Endothelial cell of umbilical vein (primary cell): ENCODE results near the gene THSD4. TPM values are rescaled to one million over a fixed set of nuclear protein-coding genes. Genes with fewer than 3 reads are reported as not detected.

Source experiments
- BruUV-seq: library from RNA; stranded (reverse); fragments of 400-500 nt; replicated peaks from 2 replicates; lab custom pipeline; 2021; lab: Mats Ljungman, UMichigan
- CTCF ChIA-PET: fragments of 300-600, 350-600 bp; sonication (Branson Sonifier 250); formaldehyde crosslinking; loops from one replicate; lab custom pipeline; 2021; ENCODE audit warnings: antibody characterized with exemption, inconsistent platforms; lab: Charles Lee
- POLR2A ChIA-PET: fragments of 300-600, 350-600 bp; sonication (Branson Sonifier 250); formaldehyde crosslinking; loops from one replicate; lab custom pipeline; 2021; ENCODE audit warnings: antibody characterized with exemption, inconsistent platforms; lab: Charles Lee
- DNase-seq: peaks from one replicate; pipeline ENCODE4 v3.0.0-alpha.2; 2011; ENCODE audit warnings: low read depth, low spot score
- FAIRE-seq: peaks from 2 replicates; lab custom pipeline; 2011; peaks lifted over from hg19 to GRCh38; lab: Jason Lieb, UNC
- H2AFZ ChIP-seq: 2 replicates; pipeline ENCODE4 v1.6.0; 2012; ENCODE audit warnings: low read depth, low read length, control low read depth, inconsistent platforms
- H3K27ac ChIP-seq: 2 replicates; pipeline ENCODE4 v1.5.1; 2011; ENCODE audit warnings: low read depth, mild to moderate bottlenecking, control low read depth, low read length, moderate library complexity; ENCODE audit not compliant: insufficient read depth
- H3K27me3 ChIP-seq, 2 experiments: 2 replicates each; pipeline versions ENCODE4 v1.6.0 to v1.6.1; 2011; ENCODE audit warnings: low read length in 2 of 2, mixed read lengths in 1 of 2; ENCODE audit not compliant: control insufficient read depth in 2 of 2, insufficient read depth in 2 of 2
- H3K36me3 ChIP-seq, 2 experiments: 2 replicates in 1 of 2; 3 replicates in 1 of 2; pipeline ENCODE4 v1.5.1; 2011; ENCODE audit warnings: low read length in 2 of 2, mild to moderate bottlenecking in 1 of 2, moderate library complexity in 1 of 2; ENCODE audit not compliant: control insufficient read depth in 2 of 2, insufficient read depth in 2 of 2; ENCODE audit errors: extremely low read depth in 1 of 2
- H3K4me1 ChIP-seq: 3 replicates; pipeline ENCODE4 v1.5.1; 2011; ENCODE audit warnings: mild to moderate bottlenecking, low read length; ENCODE audit not compliant: control insufficient read depth, insufficient read depth; ENCODE audit errors: extremely low read depth
- H3K4me2 ChIP-seq: 2 replicates; pipeline ENCODE4 v1.6.1; 2011; ENCODE audit warnings: low read length, control low read depth, mixed read lengths; ENCODE audit not compliant: insufficient read depth
- H3K4me3 ChIP-seq, 3 experiments: fragments of 200-600 bp in 1 of 3; sonication (generic), shearing (Covaris generic) in 1 of 3; replicated peaks in 1 of 3; 2 replicates each; pipeline ENCODE4 v1.5.1; 2011 to 2016; ENCODE audit warnings: control low read depth in 3 of 3, low read length in 3 of 3, mild to moderate bottlenecking in 2 of 3, inconsistent platforms in 1 of 3, low read depth in 1 of 3, moderate library complexity in 1 of 3; ENCODE audit not compliant: insufficient read depth in 1 of 3
- H3K79me2 ChIP-seq: 2 replicates; pipeline ENCODE4 v1.6.0; 2012; ENCODE audit warnings: low read length, inconsistent platforms; ENCODE audit not compliant: control insufficient read depth, insufficient read depth
- H3K9ac ChIP-seq: replicated peaks from 2 replicates; pipeline ENCODE3; 2011; ENCODE audit warnings: low read length, control low read depth; ENCODE audit not compliant: insufficient read depth; ENCODE audit errors: extremely low read depth
- H3K9me1 ChIP-seq: replicated peaks from 3 replicates; pipeline ENCODE4 v1.6.0; 2011; ENCODE audit warnings: mild to moderate bottlenecking, low read length; ENCODE audit not compliant: control insufficient read depth, insufficient read depth; ENCODE audit errors: extremely low read depth
- H3K9me3 ChIP-seq: replicated peaks from 2 replicates; pipeline ENCODE4 v1.5.1; 2012; ENCODE audit warnings: low read length, inconsistent platforms; ENCODE audit not compliant: control insufficient read depth, insufficient read depth
- H4K20me1 ChIP-seq: replicated peaks from 2 replicates; pipeline ENCODE3; 2011; ENCODE audit warnings: mild to moderate bottlenecking, low read length; ENCODE audit not compliant: control insufficient read depth, insufficient read depth; ENCODE audit errors: extremely low read depth
- EZH2 ChIP-seq: IDR thresholded peaks from 2 replicates; pipeline ENCODE4 v1.6.1; 2012; ENCODE audit warnings: borderline replicate concordance, low read depth, mild to moderate bottlenecking, moderate library complexity, low read length, inconsistent platforms; ENCODE audit not compliant: severe bottlenecking
- FOS ChIP-seq: IDR thresholded peaks from 2 replicates; pipeline ENCODE4 v1.6.1; 2011; ENCODE audit warnings: mild to moderate bottlenecking, low read length, moderate library complexity, borderline replicate concordance; ENCODE audit not compliant: insufficient read depth
- GATA2 ChIP-seq: IDR thresholded peaks from 2 replicates; pipeline ENCODE4 v1.7.0; 2011; ENCODE audit warnings: low read depth, mild to moderate bottlenecking, moderate library complexity, mixed read lengths, low read length; ENCODE audit not compliant: insufficient read length, insufficient read depth
- JUN ChIP-seq: IDR thresholded peaks from 2 replicates; pipeline ENCODE4 v1.6.1; 2011; ENCODE audit warnings: borderline replicate concordance, low read depth; ENCODE audit not compliant: insufficient read length, insufficient read depth
- MYC ChIP-seq: IDR thresholded peaks from one replicate; pipeline ENCODE4 v1.6.1; 2011; ENCODE audit warnings: mild to moderate bottlenecking, low read depth, low read length
- POLR2A ChIP-seq: IDR thresholded peaks from 2 replicates; pipeline ENCODE4 v1.6.1; 2012; ENCODE audit warnings: low read depth, mild to moderate bottlenecking, control low read depth, low read length
- POLR2AphosphoS5 ChIP-seq: IDR thresholded peaks from 2 replicates; pipeline ENCODE4 v1.6.1; 2012; ENCODE audit warnings: low read depth, mild to moderate bottlenecking, control low read depth, low read length, moderate library complexity; ENCODE audit not compliant: insufficient read depth
- dilution Hi-C: fragments of 300-500 bp; cut with MboI; formaldehyde crosslinking; loops from one replicate; pipeline ENCODE4 v1.15.0; 2019; ENCODE audit warnings: low sequenced_read_pairs; ENCODE audit not compliant: extremely low pct_ligation_motif_present
- intact Hi-C: fragments of 100-400 bp; cut with micrococcal nuclease; formaldehyde crosslinking; loops from one replicate; pipeline ENCODE4 v1.10.0; 2022
- polyA plus RNA-seq, 4 experiments: library from polyadenylated mRNA; depleted of rRNA in 3 of 4; stranded (reverse) in 3 of 4; unstranded in 1 of 4; fragments of >200 nt; gene quantifications; 2 replicates each; pipeline versions ENCODE4 v1.2.1 to v1.2.3, GENCODE V29; 2011 to 2012; ENCODE audit warnings: missing spikeins in 1 of 4
- total RNA-seq: library from RNA; stranded (reverse); gene quantifications from 2 replicates; pipeline ENCODE4 v1.2.3, GENCODE V29; 2021
- TF ChIP-seq, protein P1 (sequence below), 2 donors: IDR thresholded peaks; 1 replicate in 1 of 2; 2 replicates in 1 of 2; pipeline ENCODE4 v1.5.1; 2011; ENCODE audit warnings: low read length in 2 of 2, mild to moderate bottlenecking in 2 of 2, moderate library complexity in 2 of 2, control low read depth in 1 of 2, inconsistent platforms in 1 of 2, low read depth in 1 of 2; ENCODE audit not compliant: insufficient read depth in 1 of 2; ENCODE audit errors: extremely low read depth in 1 of 2
- TF ChIP-seq, protein P2 (sequence below): IDR thresholded peaks from 2 replicates; pipeline ENCODE4 v1.6.1; 2011; ENCODE audit not compliant: insufficient read depth, insufficient read length

THSD4 gene
- total and polyA plus RNA-seq, 2 donors (not counting 3 experiments of a cell fraction or from before 2014, with no cell fraction given), result 9.9 to 25.4 TPM

DNA sequence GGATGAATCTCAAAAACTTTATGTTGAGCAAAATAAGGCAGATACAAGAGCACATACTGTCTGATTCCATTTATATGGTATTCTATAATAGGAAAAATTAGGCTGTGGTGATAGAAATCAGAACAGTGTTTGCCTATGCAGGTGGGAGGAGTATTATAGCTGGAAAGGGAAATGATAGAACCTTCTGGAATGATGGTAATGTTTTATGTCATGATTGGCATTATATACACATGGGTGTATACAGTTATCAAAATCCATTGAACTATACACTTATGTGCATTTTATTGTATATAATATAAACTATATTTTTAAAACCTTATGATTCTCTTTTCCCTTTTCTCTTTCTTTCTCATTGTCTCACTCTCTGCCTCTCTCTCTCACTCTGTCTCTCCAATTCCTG lies 156.1 kb downstream of the THSD4 start:
- BruUV-seq, result no TSS peak
- FAIRE-seq (no peak), DNase-seq (no peak)
- Histone ChIP-seq H3K4me1 (peaks cover 26% of the 10 kb centered on the region), H3K9me3 (no peaks in the 10 kb centered on the region), H3K27ac (no peak overlapping the region), H3K4me3 (no peak overlapping the region), H3K9me1 (no peaks in the 10 kb centered on the region), H3K4me2 (no peak overlapping the region), H3K79me2 (no peaks in the 10 kb centered on the region), H3K36me3 (no peaks in the 10 kb centered on the region), H3K9ac (no peak overlapping the region), H2AFZ (no peak overlapping the region), H4K20me1 (no peaks in the 10 kb centered on the region), H3K27me3 (no peaks in the 10 kb centered on the region)
- dilution Hi-C loops, result no loop called here
- CTCF ChIA-PET, result interaction anchor here (1.3 kb wide), 1 partner anchor 10 kb away, joined by 3 read pairs; no protein-coding TSS in a partner anchor
- TF ChIP-seq EZH2 (no peak), POLR2AphosphoS5 (no peak), MYC (no peak), JUN (no peak), POLR2A (no peak), GATA2 (no peak), FOS (no peak)
- TF ChIP-seq, protein P1, sequence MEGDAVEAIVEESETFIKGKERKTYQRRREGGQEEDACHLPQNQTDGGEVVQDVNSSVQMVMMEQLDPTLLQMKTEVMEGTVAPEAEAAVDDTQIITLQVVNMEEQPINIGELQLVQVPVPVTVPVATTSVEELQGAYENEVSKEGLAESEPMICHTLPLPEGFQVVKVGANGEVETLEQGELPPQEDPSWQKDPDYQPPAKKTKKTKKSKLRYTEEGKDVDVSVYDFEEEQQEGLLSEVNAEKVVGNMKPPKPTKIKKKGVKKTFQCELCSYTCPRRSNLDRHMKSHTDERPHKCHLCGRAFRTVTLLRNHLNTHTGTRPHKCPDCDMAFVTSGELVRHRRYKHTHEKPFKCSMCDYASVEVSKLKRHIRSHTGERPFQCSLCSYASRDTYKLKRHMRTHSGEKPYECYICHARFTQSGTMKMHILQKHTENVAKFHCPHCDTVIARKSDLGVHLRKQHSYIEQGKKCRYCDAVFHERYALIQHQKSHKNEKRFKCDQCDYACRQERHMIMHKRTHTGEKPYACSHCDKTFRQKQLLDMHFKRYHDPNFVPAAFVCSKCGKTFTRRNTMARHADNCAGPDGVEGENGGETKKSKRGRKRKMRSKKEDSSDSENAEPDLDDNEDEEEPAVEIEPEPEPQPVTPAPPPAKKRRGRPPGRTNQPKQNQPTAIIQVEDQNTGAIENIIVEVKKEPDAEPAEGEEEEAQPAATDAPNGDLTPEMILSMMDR (IDR thresholded peaks at IDR 0.05; ENCODE audit: extremely low read depth in 1 of 2, insufficient read depth in 1 of 2, low read depth in 1 of 2, low read length in 2 of 2), result no peak
- TF ChIP-seq, protein P2, sequence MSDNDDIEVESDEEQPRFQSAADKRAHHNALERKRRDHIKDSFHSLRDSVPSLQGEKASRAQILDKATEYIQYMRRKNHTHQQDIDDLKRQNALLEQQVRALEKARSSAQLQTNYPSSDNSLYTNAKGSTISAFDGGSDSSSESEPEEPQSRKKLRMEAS, result no peak
- intact Hi-C loops, result no loop called here
- POLR2A ChIA-PET, result no interaction called here
